Transverse colon (tissue), 4 donors: ENCODE data around the gene TAOK2. TPM values are rescaled to one million over a fixed set of nuclear protein-coding genes. Genes with fewer than 3 reads are reported as not detected.

Experiments
- DNase-seq: peaks from one replicate; pipeline ENCODE4 v3.0.0-alpha.2; 2019
- H3K27ac ChIP-seq, 4 donors: fragments of 200-600 bp; sonication (generic); 2 replicates each; pipeline ENCODE4 v1.5.1; 2016 to 2018; ENCODE audit warnings: inconsistent platforms in 4 of 4
- H3K27me3 ChIP-seq: fragments of 200-600 bp; sonication (generic); 2 replicates; pipeline ENCODE4 v1.5.1; 2017; ENCODE audit warnings: inconsistent platforms
- H3K36me3 ChIP-seq, 4 donors: fragments of 200-600 bp; sonication (generic); 2 replicates each; pipeline ENCODE4 v1.5.1; 2017 to 2019; ENCODE audit warnings: inconsistent platforms in 4 of 4
- H3K4me1 ChIP-seq, 4 donors: fragments of 200-600 bp; sonication (generic); 2 replicates each; pipeline ENCODE4 v1.5.1; 2017 to 2020; ENCODE audit warnings: inconsistent platforms in 4 of 4
- H3K4me3 ChIP-seq, 4 donors: fragments of 200-600 bp; sonication (generic); 1 replicate in 1 of 4; 2 replicates in 3 of 4; pipeline versions ENCODE4 v1.5.1 to v1.6.1; 2017 to 2019; ENCODE audit warnings: inconsistent platforms in 4 of 4
- H3K9me3 ChIP-seq, 2 donors: fragments of 200-600 bp; sonication (generic); 2 replicates each; pipeline ENCODE4 v1.5.1; 2017 to 2019; ENCODE audit warnings: inconsistent platforms in 2 of 2
- EP300 ChIP-seq: sonication (generic); formaldehyde crosslinking; IDR thresholded peaks from one replicate; pipeline ENCODE4 v1.6.1; 2017; ENCODE audit warnings: antibody characterized with exemption, low read depth
- POLR2A ChIP-seq: fragments of 450-650 bp; IDR thresholded peaks from one replicate; pipeline ENCODE4 v1.6.1; 2016; ENCODE audit warnings: antibody characterized with exemption, mild to moderate bottlenecking, moderate library complexity
- POLR2AphosphoS5 ChIP-seq, 3 donors: sonication (generic); formaldehyde crosslinking; IDR thresholded peaks; one replicate each; pipeline ENCODE4 v1.6.1; 2016; ENCODE audit warnings: antibody characterized with exemption in 3 of 3
- WGBS, 2 donors: methylation state at CpG; one replicate each; pipeline ENCODE4 v1.1.5; 2018; ENCODE audit warnings: low coverage in 1 of 2; 5-methylcytosine and 5-hydroxymethylcytosine counted together
- in situ Hi-C, 4 donors: fragments of 200-750 bp; cut with MboI; loops; one replicate each; pipeline versions ENCODE4 v1.15.0 to v1.15.1; 2017; ENCODE audit warnings: low sequenced_read_pairs in 3 of 4, low pct_ligation_motif_present in 1 of 4, low pct_unique_long_range_greater_than_20kb in 1 of 4
- intact Hi-C: fragments of 100-400 bp; cut with DNase I; formaldehyde crosslinking; loops from one replicate; pipeline ENCODE4 v1.15.1; 2023; ENCODE audit warnings: low total_unique reads
- total RNA-seq, 4 donors: library from RNA; depleted of rRNA; stranded (reverse); fragments of >200 nt; gene quantifications; one replicate each; pipeline ENCODE4 v1.1.0, GENCODE V29; 2016
- TF ChIP-seq, protein P1 (sequence below), 5 experiments: fragments of 200-600 bp in 3 of 5; fragments of 450-650 bp in 2 of 5; sonication (generic) in 3 of 5; IDR thresholded peaks; 1 replicate in 2 of 5; 2 replicates in 3 of 5; pipeline ENCODE4 v1.5.1; 2016 to 2017; ENCODE audit warnings: antibody characterized with exemption in 5 of 5, inconsistent platforms in 3 of 5, mild to moderate bottlenecking in 2 of 5, moderate library complexity in 1 of 5

TAOK2 gene
- total RNA-seq, 4 donors from 2014 or later = 54.6 to 103 (median 68.1) TPM

DNA sequence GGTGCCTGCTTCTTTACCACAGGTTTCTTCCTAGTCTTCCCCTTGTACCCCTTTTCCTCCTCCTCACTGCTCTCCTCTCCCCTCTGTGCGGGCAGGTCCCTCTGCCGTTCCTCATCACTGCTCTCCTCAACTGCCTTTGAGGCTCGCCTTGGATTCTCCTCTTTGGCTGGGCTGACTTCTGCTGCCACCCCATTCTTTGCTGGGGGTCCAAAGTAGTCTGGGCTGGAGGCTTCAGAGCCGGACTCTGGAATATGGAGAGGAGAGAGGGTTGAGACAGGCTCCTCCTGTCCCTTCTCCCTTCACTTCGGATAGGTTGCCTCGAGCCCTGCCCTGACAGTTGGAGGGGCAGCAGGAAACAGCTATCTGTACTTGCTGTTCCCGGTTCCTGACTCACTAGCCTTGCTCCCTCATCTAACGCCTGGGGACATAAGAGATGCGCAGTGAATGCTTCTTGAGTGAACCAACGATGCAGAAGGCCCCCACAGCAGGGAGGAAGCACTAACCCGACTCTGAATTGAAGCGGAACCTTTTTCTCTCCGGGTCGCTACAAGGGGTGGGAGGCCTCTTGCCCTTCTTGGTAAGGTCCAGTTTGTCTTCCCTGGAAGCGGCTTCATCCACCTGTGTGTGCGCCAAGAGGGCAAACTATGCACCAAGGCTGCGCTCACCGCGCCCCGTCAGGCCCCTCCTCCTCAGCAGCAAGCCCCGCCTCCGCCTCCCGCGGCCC, 21.1 kb downstream of the TAOK2 start:
- intact Hi-C loops = no loop called here
- TF ChIP-seq EP300 = no peak
- no peak for TF ChIP-seq POLR2A
- TF ChIP-seq, protein P1, sequence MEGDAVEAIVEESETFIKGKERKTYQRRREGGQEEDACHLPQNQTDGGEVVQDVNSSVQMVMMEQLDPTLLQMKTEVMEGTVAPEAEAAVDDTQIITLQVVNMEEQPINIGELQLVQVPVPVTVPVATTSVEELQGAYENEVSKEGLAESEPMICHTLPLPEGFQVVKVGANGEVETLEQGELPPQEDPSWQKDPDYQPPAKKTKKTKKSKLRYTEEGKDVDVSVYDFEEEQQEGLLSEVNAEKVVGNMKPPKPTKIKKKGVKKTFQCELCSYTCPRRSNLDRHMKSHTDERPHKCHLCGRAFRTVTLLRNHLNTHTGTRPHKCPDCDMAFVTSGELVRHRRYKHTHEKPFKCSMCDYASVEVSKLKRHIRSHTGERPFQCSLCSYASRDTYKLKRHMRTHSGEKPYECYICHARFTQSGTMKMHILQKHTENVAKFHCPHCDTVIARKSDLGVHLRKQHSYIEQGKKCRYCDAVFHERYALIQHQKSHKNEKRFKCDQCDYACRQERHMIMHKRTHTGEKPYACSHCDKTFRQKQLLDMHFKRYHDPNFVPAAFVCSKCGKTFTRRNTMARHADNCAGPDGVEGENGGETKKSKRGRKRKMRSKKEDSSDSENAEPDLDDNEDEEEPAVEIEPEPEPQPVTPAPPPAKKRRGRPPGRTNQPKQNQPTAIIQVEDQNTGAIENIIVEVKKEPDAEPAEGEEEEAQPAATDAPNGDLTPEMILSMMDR (IDR thresholded peaks at IDR 0.05) = no peak
- no peak for TF ChIP-seq POLR2AphosphoS5 (IDR thresholded peaks at IDR 0.05)

DNA sequence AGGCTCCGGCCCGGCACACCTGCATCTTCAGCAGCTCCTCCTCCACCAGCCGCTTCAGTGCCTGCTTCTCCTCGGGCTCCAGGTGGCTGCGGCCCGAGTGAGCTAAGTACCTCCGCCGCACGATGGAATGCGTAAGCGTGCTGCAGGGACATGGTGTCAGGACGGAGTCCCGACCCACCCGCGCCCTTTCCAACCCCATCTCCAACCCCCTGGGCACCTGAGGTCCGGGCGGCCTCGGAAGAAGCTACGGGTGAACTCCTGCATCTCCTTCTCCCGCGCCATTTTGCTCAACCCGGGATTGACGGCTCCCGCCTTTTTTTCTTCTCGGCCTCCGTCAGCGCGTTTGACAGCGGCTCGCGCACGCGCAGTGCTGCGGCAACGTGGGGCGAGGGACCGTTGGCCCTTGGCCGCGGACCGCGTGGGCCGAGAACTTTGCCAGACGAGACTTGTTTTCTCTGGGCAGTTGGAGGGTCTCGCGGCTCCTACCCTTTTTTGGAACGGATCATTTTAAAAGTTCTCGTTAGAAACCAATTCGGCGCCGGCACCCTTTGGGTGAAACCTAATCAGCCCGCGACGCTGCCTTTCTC, 21.7 kb downstream of the TAOK2 start, which contains the start of gene HIRIP3:
Gene HIRIP3 (minus strand): TSS at position 294 of the 587 bp plus-strand sequence. CDS start 12 bp downstream, at position 282.
- Histone ChIP-seq H3K9me3 (no peaks in the 10 kb centered on the region), H3K4me1 (peaks cover 11 to 30% (median 21%) of the 10 kb centered on the region in 4 donors), H3K36me3 (peaks cover 0 to 7% (median 0%) of the 10 kb centered on the region in 4 donors), H3K4me3 (peak within 1 kb of the TSS; percentile 41 to 68 (median 60)), H3K27me3 (no peaks in the 10 kb centered on the region), H3K27ac (peak within 1 kb of the TSS; percentile 93 to 99 (median 96))
- in situ Hi-C loops (no loop called here), intact Hi-C loops (no loop called here)
- WGBS, 2 donors = 1% methylated on average over 53 of the region's 53 CpGs; no CpG with 5 or more reads in 1 of the 2 donors
- TF ChIP-seq EP300 = no peak
- peak; percentile 14 for TF ChIP-seq POLR2A
- TF ChIP-seq, protein P1 (IDR thresholded peaks at IDR 0.05) = no peak
- peak; percentile 46 to 62 (median 62) for TF ChIP-seq POLR2AphosphoS5 (IDR thresholded peaks at IDR 0.05)
- DNase-seq = peak; percentile 91

More for the DNA sequence above, 21.1 kb downstream of the TAOK2 start:
- Histone ChIP-seq H3K4me3 (peak overlapping the region; percentile 31 to 68 (median 60)), H3K36me3 (peaks cover 0 to 7% (median 0%) of the 10 kb centered on the region in 4 donors), H3K9me3 (no peaks in the 10 kb centered on the region), H3K27ac (peak overlapping the region; percentile 93 to 99 (median 96)), H3K4me1 (peaks cover 11 to 36% (median 25%) of the 10 kb centered on the region in 4 donors), H3K27me3 (no peaks in the 10 kb centered on the region)
- in situ Hi-C loops = no loop called here
- peak; percentile 86 for DNase-seq
- 15% methylated on average over 23 of the region's 24 CpGs; no CpG with 5 or more reads in 1 of the 2 donors for WGBS, 2 donors

DNA sequence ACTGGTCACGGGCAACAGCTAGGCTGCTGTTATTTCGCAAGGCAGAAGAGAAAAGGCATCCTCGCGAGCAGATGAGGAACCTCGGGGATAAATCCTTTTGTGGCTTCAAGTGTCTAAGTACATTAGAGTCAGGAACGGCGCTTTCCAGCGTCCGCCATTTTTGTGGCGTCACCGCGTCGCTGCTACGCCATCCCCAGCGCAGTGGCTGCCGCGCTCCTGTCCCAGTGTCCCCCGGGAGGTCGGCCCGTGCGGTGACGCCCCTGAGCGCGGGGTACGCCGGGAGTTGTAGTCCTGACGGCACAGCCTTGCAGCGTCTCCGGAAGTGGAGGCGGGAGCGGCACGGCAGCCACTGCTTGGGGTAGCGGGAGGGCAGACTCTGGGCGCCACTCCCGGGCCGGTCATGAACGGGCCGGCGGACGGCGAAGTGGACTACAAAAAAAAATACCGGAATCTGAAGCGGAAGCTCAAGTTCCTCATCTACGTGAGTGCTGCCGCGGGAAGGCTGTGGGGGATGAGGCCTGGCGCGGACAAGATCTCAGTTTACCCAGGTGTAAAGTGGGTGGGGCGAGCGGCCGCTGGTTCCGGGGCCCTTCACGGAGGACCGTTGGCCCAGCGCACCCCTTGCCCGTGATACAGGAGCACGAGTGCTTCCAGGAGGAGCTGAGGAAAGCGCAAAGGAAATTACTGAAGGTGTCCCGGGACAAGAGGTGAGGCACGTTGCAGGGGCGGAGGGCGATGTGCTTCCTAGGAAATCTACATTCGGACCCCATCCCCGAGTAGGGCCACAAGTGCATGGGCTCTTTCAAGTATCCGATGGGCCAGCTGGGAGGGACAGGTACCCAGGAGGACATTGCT, 22.5 kb downstream of the TAOK2 start, which contains the start of gene INO80E:
Gene INO80E (plus strand): TSS at position 331 of the 855 bp plus-strand sequence. CDS start 70 bp downstream, at position 401.
- intact Hi-C loops = no loop called here
- Histone ChIP-seq H3K9me3 (no peaks in the 10 kb centered on the region), H3K4me1 (peaks cover 11 to 25% (median 21%) of the 10 kb centered on the region in 4 donors), H3K27ac (peak within 1 kb of the TSS; percentile 93 to 99 (median 96)), H3K36me3 (no peaks in the 10 kb centered on the region), H3K4me3 (peak within 1 kb of the TSS; percentile 41 to 68 (median 60)), H3K27me3 (no peaks in the 10 kb centered on the region)
- peak; percentile 99 for DNase-seq
- in situ Hi-C loops = no loop called here
- WGBS, 2 donors = 0% methylated on average over 49 of the region's 65 CpGs; no CpG with 5 or more reads in 1 of the 2 donors
- TF ChIP-seq EP300 (no peak), POLR2A (peak; percentile 35), POLR2AphosphoS5 (IDR thresholded peaks at IDR 0.05) (peak; percentile 50 to 81 (median 75))
- TF ChIP-seq, protein P1 (IDR thresholded peaks at IDR 0.05) = no peak
